Neural cell (in vitro differentiated cells): ENCODE measurements around the gene KRT12.

Experiments used
- CTCF ChIP-seq: fragments of 450-650 bp; IDR thresholded peaks from 2 replicates; pipeline ENCODE4 v1.5.1; 2014; ENCODE audit warnings: antibody characterized with exemption, mild to moderate bottlenecking, moderate library complexity; ENCODE audit not compliant: poor library complexity, severe bottlenecking
- MXI1 ChIP-seq: fragments of 450-650 bp; conservative IDR thresholded peaks from 2 replicates; pipeline ENCODE4 v1.6.1; 2014; ENCODE audit warnings: antibody characterized with exemption, mild to moderate bottlenecking; ENCODE audit not compliant: poor library complexity, severe bottlenecking
- POLR2AphosphoS5 ChIP-seq: IDR thresholded peaks from 2 replicates; pipeline ENCODE4 v1.6.1; 2012

DNA sequence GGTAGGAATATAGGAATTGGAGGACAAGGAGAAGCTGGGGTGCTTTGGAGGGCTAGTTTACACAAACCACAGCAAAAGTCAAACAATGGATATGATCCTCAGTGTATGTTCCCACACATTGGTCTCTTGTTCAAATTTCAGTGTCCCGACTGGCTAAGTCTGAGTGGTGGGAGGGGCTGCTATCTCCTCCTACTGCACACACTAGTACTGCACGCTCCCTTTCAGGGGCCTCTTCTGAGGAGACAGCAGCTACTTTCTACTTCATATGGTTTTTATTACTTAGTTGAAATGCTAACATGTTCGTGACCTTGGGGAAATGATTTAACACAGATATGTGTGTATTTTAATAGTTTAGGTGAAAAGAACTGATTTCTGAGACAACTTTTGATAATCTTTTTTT, 25.8 kb downstream of the KRT12 start:
- TF ChIP-seq CTCF (no peak), POLR2AphosphoS5 (no peak), MXI1 (no peak)
